ENCODE data around the gene ZNF397.

ZNF397 gene

DNA sequence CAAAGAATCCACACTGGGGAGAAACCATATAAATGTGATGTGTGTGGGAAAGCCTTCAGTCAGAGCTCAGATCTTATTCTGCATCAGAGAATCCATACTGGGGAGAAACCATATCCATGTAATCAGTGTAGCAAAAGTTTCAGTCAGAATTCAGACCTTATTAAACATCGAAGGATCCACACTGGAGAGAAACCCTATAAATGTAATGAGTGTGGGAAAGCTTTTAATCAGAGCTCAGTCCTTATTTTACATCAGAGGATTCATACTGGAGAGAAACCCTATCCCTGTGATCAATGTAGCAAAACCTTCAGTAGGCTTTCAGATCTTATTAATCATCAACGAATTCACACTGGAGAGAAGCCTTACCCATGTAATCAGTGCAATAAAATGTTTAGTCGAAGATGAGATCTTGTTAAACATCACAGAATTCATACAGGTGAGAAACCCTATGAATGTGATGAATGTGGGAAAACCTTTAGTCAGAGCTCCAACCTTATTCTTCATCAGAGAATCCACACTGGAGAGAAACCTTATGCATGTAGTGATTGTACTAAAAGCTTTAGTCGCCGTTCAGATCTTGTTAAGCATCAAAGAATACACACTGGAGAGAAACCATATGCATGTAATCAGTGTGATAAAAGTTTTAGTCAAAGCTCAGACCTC lies 65.9 kb downstream of the ZNF397 start:
- Mint-ChIP-seq H3K27ac (no peak overlapping the region), H3K4me1 (no peaks in the 10 kb centered on the region), H3K9me3 (peaks cover 47 to 66% of the 10 kb centered on the region in 2 donors), H3K27me3 (no peaks in the 10 kb centered on the region), H3K4me3 (no peak overlapping the region)
- ATAC-seq = no peak
- DNase-seq = no peak
